ENCODE data around the gene TMEM220. TPM values are rescaled to one million over a fixed set of nuclear protein-coding genes. Genes with fewer than 3 reads are reported as not detected.

The TMEM220 gene
- total and polyA plus RNA-seq, 7 experiments from 2014 or later: 0.65 to 8.4 (median 5.4) TPM

GRCh38 chr17:10741416-10742135, 11.8 kb upstream of the TMEM220 start:
- no peaks in the 10 kb centered on the region for H3K36me3 Mint-ChIP-seq
- Histone ChIP-seq H3K27ac (ENCODE audit: low read depth, low read length) (no peak overlapping the region), H3K4me3 (ENCODE audit: low read length) (no peak overlapping the region), H3K36me3 (ENCODE audit: control insufficient read depth in 2 of 3, insufficient read depth in 3 of 3, low read length in 3 of 3) (no peaks in the 10 kb centered on the region), H3K4me1 (ENCODE audit: control insufficient read depth in 2 of 2, insufficient read depth in 2 of 2, low read length in 2 of 2) (peaks cover 0 to 26% of the 10 kb centered on the region in 2 donors), H3K27me3 (ENCODE audit: control insufficient read depth in 2 of 2, insufficient read depth in 2 of 2, low read length in 2 of 2) (no peaks in the 10 kb centered on the region), H3K9me3 (ENCODE audit: control insufficient read depth in 2 of 3, low read length in 3 of 3) (no peaks in the 10 kb centered on the region)
- DNase-seq: no peak
- ChIA-PET CTCF (interaction anchor here (1.2 kb wide), 1 partner anchor 33 kb away, joined by 5 read pairs; no protein-coding TSS in a partner anchor), POLR2A (interaction anchor here (0.9 to 1.0 kb wide), 2 partner anchors 21 to 38 kb away, joined by 4 to 6 read pairs; no protein-coding TSS in a partner anchor)
- H3K4me3 Mint-ChIP-seq: no peak overlapping the region
- H3K4me1 Mint-ChIP-seq: peaks cover 9 to 46% (median 38%) of the 10 kb centered on the region in 7 donors
- ATAC-seq: no peak
- peaks cover 0 to 19% (median 0%) of the 10 kb centered on the region in 5 donors for H3K27me3 Mint-ChIP-seq
- H3K27ac Mint-ChIP-seq: peak overlapping the region in 4 of 9 donors; percentile 5 to 53 (median 28)
- intact Hi-C loops (cut with micrococcal nuclease): no loop called here
- H3K9me3 Mint-ChIP-seq: peaks cover 0 to 1% (median 0%) of the 10 kb centered on the region in 11 donors

- Mint-ChIP-seq H3K36me3 (peaks cover 0 to 3% (median 0%) of the 10 kb centered on the region in 5 donors), H3K4me1 (peaks cover 5 to 40% (median 25%) of the 10 kb centered on the region in 7 donors), H3K4me3 (no peak overlapping the region), H3K27ac (peak overlapping the region in 2 of 9 donors; percentile 21 to 41), H3K27me3 (peaks cover 0 to 16% (median 0%) of the 10 kb centered on the region in 5 donors), H3K9me3 (peaks cover 0 to 1% (median 0%) of the 10 kb centered on the region in 11 donors)
- Histone ChIP-seq H3K36me3 (ENCODE audit: control insufficient read depth in 2 of 3, insufficient read depth in 3 of 3, low read length in 3 of 3) (no peaks in the 10 kb centered on the region), H3K9me3 (ENCODE audit: control insufficient read depth in 2 of 3, low read length in 3 of 3) (no peaks in the 10 kb centered on the region), H3K27ac (ENCODE audit: low read depth, low read length) (no peak overlapping the region), H3K27me3 (ENCODE audit: control insufficient read depth in 2 of 2, insufficient read depth in 2 of 2, low read length in 2 of 2) (no peaks in the 10 kb centered on the region), H3K4me1 (ENCODE audit: control insufficient read depth in 2 of 2, insufficient read depth in 2 of 2, low read length in 2 of 2) (peaks cover 0 to 14% of the 10 kb centered on the region in 2 donors), H3K4me3 (ENCODE audit: low read length) (no peak overlapping the region)
- ATAC-seq: no peak
- ChIA-PET CTCF (interaction anchor here (1.0 kb wide), 1 partner anchor 106 kb away, joined by 3 read pairs; no protein-coding TSS in a partner anchor), POLR2A (no interaction called here)
- no peak for DNase-seq
- intact Hi-C loops (cut with micrococcal nuclease): no loop called here
Observed at GRCh38 chr17:10739386-10739785, 9.6 kb upstream of the TMEM220 start.

DNA sequence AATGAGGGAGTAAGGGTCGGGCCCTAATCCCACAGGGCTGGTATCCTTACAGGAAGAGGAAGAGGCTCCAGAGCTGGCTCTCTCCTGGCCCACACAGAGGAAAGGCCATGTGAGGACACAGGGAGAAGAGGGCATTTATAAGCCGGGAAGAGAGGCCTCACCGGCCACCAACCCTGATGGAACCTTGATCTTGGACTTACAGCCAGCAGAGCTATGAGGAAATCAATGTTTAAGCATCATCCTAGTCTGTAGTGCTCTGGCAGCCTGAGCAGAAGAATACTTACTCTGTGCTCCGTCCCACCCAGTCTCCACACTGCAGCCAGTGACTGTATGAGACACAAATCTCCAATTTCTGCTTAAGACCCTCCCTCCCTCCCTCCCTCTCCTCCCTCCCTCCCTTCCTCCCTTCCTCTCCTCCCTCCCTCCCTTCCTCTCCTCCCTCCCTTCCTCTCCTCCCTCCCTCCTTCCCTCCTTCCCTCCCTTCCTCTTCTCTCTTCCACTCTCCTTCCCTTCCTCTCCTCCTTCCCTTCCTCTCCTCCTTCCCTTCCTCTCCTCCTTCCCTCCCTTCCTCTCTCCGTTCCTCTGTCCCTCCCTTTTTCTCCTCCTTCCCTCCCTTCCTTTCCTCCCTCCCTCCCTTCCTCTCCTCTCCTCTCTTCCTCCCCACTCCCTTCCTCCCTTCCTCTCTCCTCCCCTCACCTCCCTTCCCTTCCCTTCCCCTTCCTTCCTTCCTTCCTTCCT, 8.9 kb upstream of the TMEM220 start:
- Histone ChIP-seq H3K27me3 (ENCODE audit: control insufficient read depth in 2 of 2, insufficient read depth in 2 of 2, low read length in 2 of 2) (no peaks in the 10 kb centered on the region), H3K36me3 (ENCODE audit: control insufficient read depth in 2 of 3, insufficient read depth in 3 of 3, low read length in 3 of 3) (no peaks in the 10 kb centered on the region), H3K4me3 (ENCODE audit: low read length) (no peak overlapping the region), H3K4me1 (ENCODE audit: control insufficient read depth in 2 of 2, insufficient read depth in 2 of 2, low read length in 2 of 2) (peaks cover 0 to 9% of the 10 kb centered on the region in 2 donors), H3K27ac (ENCODE audit: low read depth, low read length) (no peak overlapping the region), H3K9me3 (ENCODE audit: control insufficient read depth in 2 of 3, low read length in 3 of 3) (no peaks in the 10 kb centered on the region)
- POLR2A ChIA-PET: no interaction called here
- DNase-seq: no peak
- intact Hi-C loops (cut with micrococcal nuclease): no loop called here
- Mint-ChIP-seq H3K27ac (peak overlapping the region in 1 of 9 donors; percentile 41), H3K4me1 (peaks cover 2 to 33% (median 18%) of the 10 kb centered on the region in 7 donors), H3K27me3 (peaks cover 0 to 13% (median 0%) of the 10 kb centered on the region in 5 donors), H3K36me3 (peaks cover 0 to 4% (median 0%) of the 10 kb centered on the region in 5 donors), H3K9me3 (peaks cover 0 to 1% (median 0%) of the 10 kb centered on the region in 11 donors), H3K4me3 (no peak overlapping the region)
- ATAC-seq: no peak
- CTCF ChIA-PET: interaction anchor here (1.0 kb wide), 1 partner anchor 106 kb away, joined by 3 read pairs; no protein-coding TSS in a partner anchor

- Mint-ChIP-seq H3K4me3 (no peak overlapping the region), H3K27ac (peak overlapping the region in 3 of 9 donors; percentile 66 to 85 (median 77)), H3K9me3 (peaks cover 0 to 1% (median 0%) of the 10 kb centered on the region in 11 donors), H3K36me3 (peaks cover 0 to 4% (median 0%) of the 10 kb centered on the region in 5 donors), H3K4me1 (peaks cover 2 to 28% (median 13%) of the 10 kb centered on the region in 7 donors), H3K27me3 (peaks cover 0 to 13% (median 0%) of the 10 kb centered on the region in 5 donors)
- ATAC-seq: no peak
- H3K36me3 ChIP-seq (ENCODE audit: control insufficient read depth in 2 of 3, insufficient read depth in 3 of 3, low read length in 3 of 3): no peaks in the 10 kb centered on the region
- POLR2A ChIA-PET: interaction anchor here (0.9 to 1.4 kb wide), 5 partner anchors 23 to 107 kb away, joined by 3 to 4 read pairs (median 4); no protein-coding TSS in a partner anchor
- DNase-seq: no peak
- H3K27ac ChIP-seq (ENCODE audit: low read depth, low read length): no peak overlapping the region
- CTCF ChIA-PET: interaction anchor here (0.8 to 2.7 kb wide), 8 partner anchors 9 to 111 kb away, joined by 3 to 35 read pairs (median 4); no protein-coding TSS in a partner anchor
- no peak overlapping the region for H3K4me3 ChIP-seq (ENCODE audit: low read length)
- intact Hi-C loops (cut with micrococcal nuclease): loop anchor here (1.0 to 2.0 kb wide), 2 partner anchors 91 to 108 kb away; no protein-coding TSS in a partner anchor
- H3K27me3 ChIP-seq (ENCODE audit: control insufficient read depth in 2 of 2, insufficient read depth in 2 of 2, low read length in 2 of 2): no peaks in the 10 kb centered on the region
- H3K4me1 ChIP-seq (ENCODE audit: control insufficient read depth in 2 of 2, insufficient read depth in 2 of 2, low read length in 2 of 2): peaks cover 0 to 9% of the 10 kb centered on the region in 2 donors
- H3K9me3 ChIP-seq (ENCODE audit: control insufficient read depth in 2 of 3, low read length in 3 of 3): no peaks in the 10 kb centered on the region
Observed at GRCh38 chr17:10737736-10738135, 7.9 kb upstream of the TMEM220 start.

DNA sequence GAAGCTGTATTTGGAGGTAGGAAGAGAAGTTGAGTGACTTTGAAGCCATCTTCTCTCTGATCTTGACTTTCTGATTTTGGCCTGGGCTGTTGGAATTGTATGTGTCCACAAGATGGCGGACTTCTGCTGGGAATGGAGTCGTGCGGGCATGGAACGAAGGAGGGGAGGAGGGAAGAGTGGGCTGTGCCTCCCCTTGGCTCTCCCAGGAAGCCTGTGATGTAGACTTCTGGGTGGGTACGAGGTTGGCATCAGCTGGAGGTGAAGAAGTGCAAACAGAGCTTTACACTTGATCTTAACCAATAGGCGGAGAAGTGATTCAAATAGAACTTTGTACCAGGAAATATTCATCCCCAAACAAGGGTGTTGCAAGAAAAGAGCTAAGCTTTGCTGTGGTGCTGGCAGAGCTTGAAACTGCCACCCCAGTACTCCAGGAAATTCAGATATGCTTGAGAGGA, 7.4 kb upstream of the TMEM220 start:
- Mint-ChIP-seq H3K27me3 (peaks cover 0 to 10% (median 0%) of the 10 kb centered on the region in 5 donors), H3K27ac (peak overlapping the region in 7 of 9 donors; percentile 34 to 85 (median 66)), H3K4me3 (peak overlapping the region in 8 of 10 donors; percentile 5 to 57 (median 39)), H3K4me1 (peaks cover 2 to 28% (median 13%) of the 10 kb centered on the region in 7 donors), H3K9me3 (no peaks in the 10 kb centered on the region), H3K36me3 (peaks cover 0 to 4% (median 0%) of the 10 kb centered on the region in 5 donors)
- Histone ChIP-seq H3K4me3 (ENCODE audit: low read length) (no peak overlapping the region), H3K4me1 (ENCODE audit: control insufficient read depth in 2 of 2, insufficient read depth in 2 of 2, low read length in 2 of 2) (peaks cover 0 to 9% of the 10 kb centered on the region in 2 donors), H3K36me3 (ENCODE audit: control insufficient read depth in 2 of 3, insufficient read depth in 3 of 3, low read length in 3 of 3) (no peaks in the 10 kb centered on the region), H3K9me3 (ENCODE audit: control insufficient read depth in 2 of 3, low read length in 3 of 3) (no peaks in the 10 kb centered on the region), H3K27me3 (ENCODE audit: control insufficient read depth in 2 of 2, insufficient read depth in 2 of 2, low read length in 2 of 2) (no peaks in the 10 kb centered on the region), H3K27ac (ENCODE audit: low read depth, low read length) (no peak overlapping the region)
- POLR2A ChIA-PET: interaction anchor here (0.9 to 1.4 kb wide), 5 partner anchors 23 to 107 kb away, joined by 3 to 4 read pairs (median 4); no protein-coding TSS in a partner anchor
- DNase-seq (peak in 6 of 9 donors; percentile 21 to 58 (median 46)), ATAC-seq (peak; percentile 71)
- intact Hi-C loops (cut with micrococcal nuclease): loop anchor here (1.0 to 2.0 kb wide), 2 partner anchors 90 to 108 kb away; no protein-coding TSS in a partner anchor
- CTCF ChIA-PET: interaction anchor here (0.8 to 2.7 kb wide), 13 partner anchors 10 to 112 kb away, joined by 3 to 35 read pairs (median 4); partner anchors contain the start of gene PIRT

DNA sequence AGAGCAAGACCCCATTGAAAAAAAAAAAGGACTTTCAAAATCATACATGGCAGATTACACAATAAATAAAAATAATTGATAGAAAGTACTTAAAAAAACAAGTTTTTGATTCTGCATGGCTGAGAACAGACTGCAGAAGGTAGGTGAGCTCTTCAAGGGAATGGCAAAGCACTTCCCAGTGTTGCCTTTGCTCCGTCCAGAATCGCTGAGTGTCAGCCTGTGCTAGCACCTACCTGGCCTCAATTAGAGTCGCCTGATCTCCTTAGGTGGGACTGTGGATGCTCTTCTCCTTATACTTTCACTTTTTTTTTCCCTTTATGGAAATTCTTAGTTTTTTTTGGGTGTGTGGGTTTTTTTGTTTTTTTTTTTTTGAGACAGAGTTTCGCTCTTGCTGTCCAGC, 6.0 kb upstream of the TMEM220 start:
- Histone ChIP-seq H3K27me3 (ENCODE audit: control insufficient read depth in 2 of 2, insufficient read depth in 2 of 2, low read length in 2 of 2) (no peaks in the 10 kb centered on the region), H3K4me1 (ENCODE audit: control insufficient read depth in 2 of 2, insufficient read depth in 2 of 2, low read length in 2 of 2) (peaks cover 0 to 9% of the 10 kb centered on the region in 2 donors), H3K27ac (ENCODE audit: low read depth, low read length) (no peak overlapping the region), H3K36me3 (ENCODE audit: control insufficient read depth in 2 of 3, insufficient read depth in 3 of 3, low read length in 3 of 3) (no peaks in the 10 kb centered on the region), H3K9me3 (ENCODE audit: control insufficient read depth in 2 of 3, low read length in 3 of 3) (no peaks in the 10 kb centered on the region), H3K4me3 (ENCODE audit: low read length) (no peak overlapping the region)
- ATAC-seq: no peak
- intact Hi-C loops (cut with micrococcal nuclease): loop anchor here in 1 of 2 donors (2.0 kb wide), 1 partner anchor 89 kb away; no protein-coding TSS in a partner anchor
- POLR2A ChIA-PET: no interaction called here
- H3K27ac Mint-ChIP-seq: no peak overlapping the region
- CTCF ChIA-PET: interaction anchor here (1.4 to 2.7 kb wide), 3 partner anchors 55 to 109 kb away, joined by 3 to 35 read pairs (median 6); no protein-coding TSS in a partner anchor
- peaks cover 0 to 4% (median 0%) of the 10 kb centered on the region in 5 donors for H3K36me3 Mint-ChIP-seq
- no peak for DNase-seq
- peaks cover 4 to 35% (median 18%) of the 10 kb centered on the region in 7 donors for H3K4me1 Mint-ChIP-seq
- H3K9me3 Mint-ChIP-seq: no peaks in the 10 kb centered on the region
- no peak overlapping the region for H3K4me3 Mint-ChIP-seq
- H3K27me3 Mint-ChIP-seq: peaks cover 0 to 7% (median 0%) of the 10 kb centered on the region in 5 donors
